ENCODE measurements around the gene SIAH3.
A peak's percentile ranks its signal among the peaks of the same experiment; 100 is the strongest.

Gene SIAH3

GRCh38 chr13:45861322-45861721 lies 9.8 kb upstream of the SIAH3 start:
- no peak for DNase-seq

DNA sequence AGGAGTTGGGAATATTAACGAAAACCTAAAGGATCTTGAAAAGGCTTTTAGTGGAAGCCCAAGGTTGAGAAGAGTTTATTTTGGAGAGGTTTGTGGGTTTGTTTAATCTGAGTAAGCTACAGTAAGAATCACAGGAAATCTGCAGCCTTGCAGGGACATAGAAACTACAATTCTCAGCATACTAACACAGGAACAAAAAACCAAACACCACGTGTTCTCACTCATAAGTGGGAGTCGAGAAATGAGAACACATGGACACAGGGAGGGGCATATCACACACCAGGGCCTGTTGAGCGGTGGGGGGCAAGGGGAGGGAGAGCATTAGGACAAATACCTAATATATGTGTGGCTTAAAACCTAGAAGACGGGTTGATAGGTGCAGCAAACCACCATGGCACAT lies 8.7 kb upstream of the SIAH3 start:
- DNase-seq: no peak

DNA sequence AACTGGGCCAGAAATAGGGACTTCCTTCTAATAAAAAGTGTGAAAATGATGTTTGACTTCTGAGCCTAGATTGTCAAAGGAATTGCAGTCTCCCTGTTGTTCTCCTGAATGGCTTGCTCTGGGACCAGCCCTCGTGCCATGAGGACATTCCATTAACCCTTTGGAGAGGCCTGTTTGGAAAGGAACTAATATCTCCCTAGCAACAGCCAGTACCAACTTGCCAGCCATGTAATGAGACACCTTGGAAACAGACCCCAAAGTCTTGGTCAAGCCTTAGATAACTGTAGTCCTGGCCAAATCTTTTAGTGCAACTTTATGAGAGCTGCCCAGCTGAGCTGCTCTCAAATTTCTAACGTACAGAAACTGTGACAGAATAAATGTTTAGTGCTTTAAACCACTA lies 8.2 kb upstream of the SIAH3 start:
- no peak for DNase-seq

DNA sequence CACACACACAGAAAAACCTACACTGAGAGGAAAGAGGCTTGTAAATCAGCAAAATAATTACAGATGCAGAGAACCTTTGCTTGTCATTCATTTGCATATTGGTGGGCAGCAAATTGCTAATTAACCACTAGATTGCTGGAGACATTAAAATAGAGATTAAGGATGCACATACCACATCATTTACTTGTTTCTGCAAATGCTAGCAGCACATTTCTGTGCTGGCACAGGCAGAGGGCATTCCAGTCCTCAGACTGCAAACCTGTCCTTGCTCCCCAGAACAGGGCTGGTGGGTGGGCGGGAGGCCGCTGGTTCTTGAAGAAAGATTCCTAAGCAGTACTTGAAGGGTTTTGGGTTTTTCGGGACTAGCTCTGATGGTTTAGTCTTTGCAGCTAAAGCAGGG lies 941 bp upstream of the SIAH3 start:
- DNase-seq: no peak

DNA sequence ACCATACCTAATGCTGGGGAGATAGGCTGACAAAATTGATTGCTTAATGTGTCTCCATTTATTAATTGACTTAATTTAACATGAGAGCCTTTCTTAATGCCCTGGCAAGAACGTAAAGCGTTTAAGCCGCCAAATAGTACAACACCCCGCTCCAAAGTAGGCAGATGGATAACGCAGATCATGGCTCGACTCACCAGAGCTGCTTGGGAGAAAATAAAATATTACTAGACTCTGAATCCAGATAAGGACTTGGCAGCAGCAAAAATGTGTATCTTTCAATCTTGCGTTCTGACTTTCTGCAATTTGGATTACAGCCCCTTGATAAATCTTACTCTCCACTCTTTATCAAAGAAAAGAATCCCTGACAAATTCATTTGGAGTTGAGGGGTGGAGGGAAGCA lies 403 bp upstream of the SIAH3 start:
- DNase-seq: no peak

GRCh38 chr13:45850027-45850613 lies 1.4 kb downstream of the SIAH3 start:
- DNase-seq: no peak

- DNase-seq: no peak
Measured at GRCh38 chr13:45849408-45849807, 2.1 kb downstream of the SIAH3 start.

DNA sequence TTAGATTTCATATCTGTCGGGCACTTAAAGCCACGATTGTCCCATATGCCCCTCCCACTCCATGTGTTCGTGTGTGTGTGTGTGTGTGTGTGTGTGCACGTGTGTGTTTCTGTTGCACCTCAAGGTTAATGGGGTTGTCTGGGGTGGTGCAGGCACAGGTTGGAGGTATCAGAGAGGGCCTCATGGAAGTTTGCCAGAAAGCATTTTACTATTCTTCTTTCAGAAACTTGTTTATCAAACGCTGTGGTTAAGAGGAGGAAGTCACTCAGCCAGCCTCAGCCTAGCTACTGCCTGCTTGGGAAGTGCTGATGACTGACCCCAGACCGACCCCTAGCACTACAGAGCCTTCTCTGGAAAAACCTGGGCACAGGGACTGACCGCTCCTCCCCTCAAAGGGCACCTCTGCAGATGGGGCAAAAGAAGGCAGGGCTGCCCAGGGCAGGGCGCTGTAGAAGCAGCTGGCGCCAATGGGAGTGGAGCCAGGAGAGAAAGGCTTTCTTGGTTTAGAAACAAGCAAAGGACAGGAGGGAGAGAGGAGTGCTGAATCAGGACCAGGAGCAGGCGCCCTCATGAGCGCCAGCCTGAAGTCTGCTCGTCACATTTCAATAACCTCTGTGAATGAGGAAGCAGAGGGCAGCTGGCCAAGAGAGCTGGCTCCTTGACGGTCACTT lies 3.9 kb downstream of the SIAH3 start:
- peak; percentile 64 for DNase-seq

GRCh38 chr13:45846681-45847080 lies 4.9 kb downstream of the SIAH3 start:
- DNase-seq: no peak

DNA sequence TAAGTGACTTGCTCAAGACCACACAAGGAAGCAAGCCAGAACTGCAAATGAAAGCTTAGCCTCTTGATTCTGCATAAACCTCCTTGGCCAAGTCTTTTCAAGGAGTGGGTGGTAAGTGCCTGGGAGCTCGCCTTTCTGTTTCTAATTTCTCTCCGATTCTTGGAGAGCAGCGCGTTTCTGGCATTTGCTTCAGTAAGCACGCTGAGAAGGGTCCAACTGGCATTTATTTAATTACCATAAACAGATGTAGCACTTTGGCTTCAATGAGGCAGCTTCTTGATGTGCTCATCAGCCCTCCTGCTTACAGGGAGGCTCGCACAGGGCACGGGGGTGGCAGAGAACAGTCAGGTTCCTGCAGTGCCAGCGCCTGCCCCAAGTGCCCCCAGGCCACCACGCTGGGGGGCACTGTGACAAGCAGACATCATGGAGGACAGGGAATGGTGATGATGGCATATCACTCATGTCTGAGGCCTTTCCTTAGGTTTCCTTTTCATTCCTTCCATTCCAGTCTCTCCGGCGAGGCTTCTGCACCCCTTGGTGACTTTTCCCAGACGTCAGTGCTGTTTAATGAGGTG lies 13.3 kb downstream of the SIAH3 start:
- no peak for DNase-seq

GRCh38 chr13:45837111-45837510 lies 14.4 kb downstream of the SIAH3 start:
- DNase-seq: no peak

- no peak for DNase-seq
Measured at GRCh38 chr13:45834411-45834994, 17.1 kb downstream of the SIAH3 start.

DNA sequence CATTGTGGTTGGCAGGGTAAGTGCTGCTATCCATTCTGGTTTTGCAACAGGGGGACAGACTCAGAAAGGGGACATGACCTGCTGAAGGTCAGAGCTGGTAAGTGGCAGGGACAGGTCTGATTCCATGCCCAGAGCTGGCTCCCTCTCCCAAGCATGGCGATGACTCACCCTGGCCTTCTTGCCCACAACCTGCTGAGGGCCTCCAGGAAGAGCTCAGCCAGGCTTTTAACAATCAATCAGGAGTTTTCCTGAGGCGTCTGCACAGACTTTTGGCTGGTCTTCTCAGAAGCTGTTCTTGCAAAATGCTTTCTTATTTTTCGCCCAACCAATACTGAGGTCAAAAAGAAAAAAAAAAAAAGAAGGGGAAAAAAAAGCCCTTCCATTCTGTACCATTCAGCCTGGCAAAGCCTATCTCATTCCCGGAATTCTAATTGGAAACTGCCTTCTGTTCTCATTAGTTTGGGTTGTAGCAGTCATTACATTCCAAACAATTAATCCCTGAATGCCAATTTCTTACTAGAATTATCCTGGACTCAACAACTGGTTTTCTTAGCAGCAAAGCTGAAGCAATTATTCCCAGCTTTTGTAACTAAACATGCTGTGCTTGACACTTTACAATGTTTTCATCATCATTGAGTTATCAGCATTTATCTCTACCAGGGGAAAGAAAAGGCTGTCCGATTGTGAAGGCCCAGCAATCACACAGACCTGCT lies 17.7 kb downstream of the SIAH3 start:
- no peak for DNase-seq

DNA sequence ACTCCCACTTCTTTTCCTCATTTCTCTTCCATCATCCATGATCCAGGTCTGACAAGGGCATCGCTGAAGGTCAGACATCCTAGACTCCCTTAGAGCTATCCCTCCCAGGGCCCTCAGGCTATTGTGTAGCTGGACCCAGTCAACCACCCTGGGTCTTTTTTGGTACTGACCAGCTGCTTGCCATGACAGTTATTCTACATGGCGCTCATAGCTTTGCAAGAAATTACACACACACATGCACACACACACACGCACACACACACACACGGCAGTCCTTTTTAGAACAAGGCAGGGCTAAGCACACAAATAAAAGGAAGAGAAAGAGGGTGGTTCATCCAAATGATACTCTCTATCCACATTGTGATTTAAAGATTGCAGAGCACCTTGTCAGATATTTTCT lies 18.3 kb downstream of the SIAH3 start:
- no peak for DNase-seq

GRCh38 chr13:45831851-45832250 lies 19.7 kb downstream of the SIAH3 start:
- DNase-seq: no peak

GRCh38 chr13:45830121-45830520 lies 21.4 kb downstream of the SIAH3 start:
- no peak for DNase-seq

DNA sequence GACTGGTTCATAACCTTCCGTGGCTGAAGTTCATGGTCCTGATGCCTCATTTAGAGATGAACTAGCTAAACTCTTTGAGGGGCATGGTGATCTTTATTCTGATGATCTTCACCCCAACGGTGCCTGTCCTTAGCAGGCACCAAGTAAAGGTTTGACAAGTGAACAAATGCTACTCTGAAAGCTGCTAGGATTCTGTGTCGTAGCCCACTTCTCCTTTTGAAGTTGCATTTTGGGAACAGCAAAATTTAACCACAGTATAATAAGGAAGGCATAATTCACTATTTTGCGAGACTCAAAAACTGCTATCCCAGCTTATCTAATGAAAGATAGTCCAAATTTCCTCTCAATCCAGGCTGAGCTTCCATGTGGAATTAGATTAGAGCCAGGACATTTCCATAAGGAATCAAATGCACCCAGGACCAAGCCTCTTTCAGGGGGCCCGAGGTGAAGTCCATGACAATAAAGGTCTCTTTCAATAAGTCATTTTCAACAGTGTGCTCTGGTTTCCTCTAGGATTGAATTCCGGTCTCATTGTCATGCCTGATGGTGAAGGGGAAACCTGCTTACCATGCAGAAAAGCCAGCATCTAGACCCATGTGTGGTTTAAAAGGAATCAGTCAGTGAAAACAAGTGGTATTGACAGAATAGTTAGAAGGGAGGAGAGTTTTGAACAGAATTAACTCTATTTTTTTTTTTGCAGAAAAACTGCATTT lies 23.1 kb downstream of the SIAH3 start:
- DNase-seq: no peak

GRCh38 chr13:45827318-45827717 lies 24.2 kb downstream of the SIAH3 start:
- no peak for DNase-seq

GRCh38 chr13:45826731-45827130 lies 24.8 kb downstream of the SIAH3 start:
- DNase-seq: no peak

DNA sequence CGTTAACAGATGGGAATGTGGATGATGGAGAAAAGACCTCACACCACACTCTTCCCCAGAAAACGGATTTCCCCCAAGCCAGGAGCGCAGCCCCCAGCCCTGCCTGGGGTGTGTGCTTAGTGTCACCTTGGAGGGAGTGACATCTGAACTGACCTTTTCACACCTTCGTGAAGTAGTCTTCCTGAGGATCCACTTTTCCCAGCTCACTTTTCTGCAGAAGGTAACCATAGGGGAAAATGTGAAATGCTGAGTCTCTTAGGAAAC lies 26.2 kb downstream of the SIAH3 start:
- DNase-seq: no peak

GRCh38 chr13:45823583-45823982 lies 28.0 kb downstream of the SIAH3 start:
- no peak for DNase-seq

GRCh38 chr13:45821811-45822210 lies 29.7 kb downstream of the SIAH3 start:
- no peak for DNase-seq

- no peak for DNase-seq
Measured at GRCh38 chr13:45820106-45820838, 31.3 kb downstream of the SIAH3 start.
